Measurements from ENCODE around the gene TTC31. TPM values are rescaled to one million over a fixed set of nuclear protein-coding genes. Genes with fewer than 3 reads are reported as not detected.

The TTC31 gene
- total RNA-seq, 1 experiment from 2014 or later: 38.3 TPM

DNA sequence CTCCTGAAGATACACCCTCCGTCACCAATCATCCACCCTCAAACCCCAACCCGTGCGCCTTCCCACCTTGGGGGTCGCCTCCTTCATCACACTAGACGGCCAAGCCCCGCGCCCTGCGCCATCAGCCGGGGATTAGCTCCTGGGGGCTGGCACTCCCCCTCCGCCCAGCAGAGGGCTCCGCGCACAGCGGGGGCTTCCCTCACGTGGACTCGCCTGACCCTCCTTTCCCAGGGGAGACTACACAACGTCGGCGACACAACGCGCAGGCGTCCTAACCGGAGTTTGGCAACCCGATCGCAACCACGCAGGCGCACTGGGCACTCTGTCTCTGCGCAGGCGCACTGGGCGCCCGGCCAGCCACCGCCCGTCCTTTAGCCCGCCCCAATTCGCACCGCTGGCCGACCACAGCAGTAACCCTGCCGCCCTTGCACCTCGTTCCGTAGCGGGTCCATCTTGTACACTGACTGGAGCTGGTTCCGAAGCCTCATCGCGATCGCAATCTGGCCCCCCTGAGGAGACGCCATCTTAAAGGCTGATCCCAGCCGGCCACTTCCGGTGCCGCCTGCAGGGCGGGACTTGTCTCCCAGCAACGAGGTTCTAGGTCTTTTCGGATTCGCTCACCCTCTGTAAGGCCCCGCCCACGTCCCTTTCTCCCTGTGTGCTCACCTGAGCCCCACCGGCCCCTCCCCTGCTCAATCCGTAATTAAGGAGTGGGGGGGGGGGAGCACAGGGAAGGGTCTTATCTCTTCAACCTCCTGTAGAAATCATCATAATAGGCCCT, 24.5 kb downstream of the TTC31 start, which contains the start of gene PCGF1 (continued):
- TF ChIP-seq, protein P1, sequence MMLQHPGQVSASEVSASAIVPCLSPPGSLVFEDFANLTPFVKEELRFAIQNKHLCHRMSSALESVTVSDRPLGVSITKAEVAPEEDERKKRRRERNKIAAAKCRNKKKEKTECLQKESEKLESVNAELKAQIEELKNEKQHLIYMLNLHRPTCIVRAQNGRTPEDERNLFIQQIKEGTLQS (CRISPR knock-in tag; conservative IDR thresholded peaks at IDR 0.05): no peak
- TF ChIP-seq, protein P2, sequence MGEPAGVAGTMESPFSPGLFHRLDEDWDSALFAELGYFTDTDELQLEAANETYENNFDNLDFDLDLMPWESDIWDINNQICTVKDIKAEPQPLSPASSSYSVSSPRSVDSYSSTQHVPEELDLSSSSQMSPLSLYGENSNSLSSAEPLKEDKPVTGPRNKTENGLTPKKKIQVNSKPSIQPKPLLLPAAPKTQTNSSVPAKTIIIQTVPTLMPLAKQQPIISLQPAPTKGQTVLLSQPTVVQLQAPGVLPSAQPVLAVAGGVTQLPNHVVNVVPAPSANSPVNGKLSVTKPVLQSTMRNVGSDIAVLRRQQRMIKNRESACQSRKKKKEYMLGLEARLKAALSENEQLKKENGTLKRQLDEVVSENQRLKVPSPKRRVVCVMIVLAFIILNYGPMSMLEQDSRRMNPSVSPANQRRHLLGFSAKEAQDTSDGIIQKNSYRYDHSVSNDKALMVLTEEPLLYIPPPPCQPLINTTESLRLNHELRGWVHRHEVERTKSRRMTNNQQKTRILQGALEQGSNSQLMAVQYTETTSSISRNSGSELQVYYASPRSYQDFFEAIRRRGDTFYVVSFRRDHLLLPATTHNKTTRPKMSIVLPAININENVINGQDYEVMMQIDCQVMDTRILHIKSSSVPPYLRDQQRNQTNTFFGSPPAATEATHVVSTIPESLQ (CRISPR knock-in tag; IDR thresholded peaks at IDR 0.05): no peak
- TF ChIP-seq ZNF423 (CRISPR knock-in tag; IDR thresholded peaks at IDR 0.05) (no peak), PRRX2 (CRISPR knock-in tag; IDR thresholded peaks at IDR 0.05) (no peak), HMGA2 (CRISPR knock-in tag; IDR thresholded peaks at IDR 0.05) (no peak), CREM (CRISPR knock-in tag; IDR thresholded peaks at IDR 0.05) (peak; percentile 26; the same call in 1 of the 2 replicates)

DNA sequence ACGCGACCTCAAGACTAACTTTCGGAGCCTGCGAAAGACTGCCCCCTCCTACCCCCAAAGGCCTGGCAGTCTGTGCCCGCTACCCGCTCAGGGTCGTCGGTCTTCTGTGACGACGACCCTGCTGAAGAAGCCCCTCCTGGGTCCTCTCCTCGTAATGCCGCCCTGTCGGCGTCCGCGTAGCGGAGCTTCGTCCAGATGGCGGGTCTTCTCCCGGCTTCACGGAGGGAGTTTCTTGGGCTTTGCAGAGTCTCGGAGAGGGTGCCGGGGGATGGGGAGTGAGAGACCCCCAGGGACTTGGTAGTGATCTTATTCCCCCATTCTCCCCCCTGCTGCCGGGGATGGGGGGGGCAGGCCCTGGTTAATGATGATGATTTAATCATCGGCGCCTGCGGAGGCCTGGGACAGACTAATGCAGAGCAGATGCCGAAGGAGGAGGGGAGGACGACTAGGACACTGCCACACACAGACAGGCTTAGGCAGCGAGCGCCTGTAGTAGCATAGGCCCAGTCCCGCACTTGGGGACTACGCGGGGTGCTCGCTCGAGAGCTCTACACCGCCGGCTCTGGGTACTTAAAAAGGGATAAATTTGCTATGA, 25.1 kb downstream of the TTC31 start:
- ChIA-PET POLR2A (interaction anchor here (1.0 to 1.4 kb wide), 3 partner anchors 8 to 50 kb away, joined by 3 to 8 read pairs (median 3); partner anchors contain the start of gene WBP1), CTCF (interaction anchor here (1.0 to 3.0 kb wide), 6 partner anchors 8 to 79 kb away, joined by 3 to 13 read pairs (median 5); partner anchors contain the start of genes CCDC142, TTC31 and WBP1)
- Mint-ChIP-seq H3K9me3 (no peaks in the 10 kb centered on the region), H3K27ac (peak overlapping the region; percentile 87), H3K36me3 (peaks cover 22% of the 10 kb centered on the region), H3K4me1 (peaks cover 28% of the 10 kb centered on the region), H3K4me3 (peak overlapping the region; percentile 99), H3K27me3 (ENCODE audit: low read depth) (peaks cover 92% of the 10 kb centered on the region)
- DNase-seq (ENCODE audit: low spot score) (peak; percentile 45), ATAC-seq (peak; percentile 38)
- TF ChIP-seq ZBTB21 (CRISPR knock-in tag; IDR thresholded peaks at IDR 0.05; ENCODE audit: borderline replicate concordance) (no peak), IRF2 (CRISPR knock-in tag; IDR thresholded peaks at IDR 0.05; ENCODE audit: borderline replicate concordance, low read depth) (no peak), SMAD3 (CRISPR knock-in tag; IDR thresholded peaks at IDR 0.05; ENCODE audit: borderline replicate concordance) (no peak), SP1 (CRISPR knock-in tag; conservative IDR thresholded peaks at IDR 0.05) (no peak), OVOL2 (CRISPR knock-in tag; IDR thresholded peaks at IDR 0.05; ENCODE audit: borderline replicate concordance) (no peak), ZNF138 (CRISPR knock-in tag; conservative IDR thresholded peaks at IDR 0.05) (no peak), FOXK1 (CRISPR knock-in tag; IDR thresholded peaks at IDR 0.05) (no peak), JAZF1 (CRISPR knock-in tag; IDR thresholded peaks at IDR 0.05) (no peak), MXD4 (CRISPR knock-in tag; IDR thresholded peaks at IDR 0.05; ENCODE audit: borderline replicate concordance) (no peak)
- TF ChIP-seq, protein P3, sequence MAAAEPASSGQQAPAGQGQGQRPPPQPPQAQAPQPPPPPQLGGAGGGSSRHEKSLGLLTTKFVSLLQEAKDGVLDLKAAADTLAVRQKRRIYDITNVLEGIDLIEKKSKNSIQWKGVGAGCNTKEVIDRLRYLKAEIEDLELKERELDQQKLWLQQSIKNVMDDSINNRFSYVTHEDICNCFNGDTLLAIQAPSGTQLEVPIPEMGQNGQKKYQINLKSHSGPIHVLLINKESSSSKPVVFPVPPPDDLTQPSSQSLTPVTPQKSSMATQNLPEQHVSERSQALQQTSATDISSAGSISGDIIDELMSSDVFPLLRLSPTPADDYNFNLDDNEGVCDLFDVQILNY (CRISPR knock-in tag; IDR thresholded peaks at IDR 0.05): no peak
- TF ChIP-seq, protein P4, sequence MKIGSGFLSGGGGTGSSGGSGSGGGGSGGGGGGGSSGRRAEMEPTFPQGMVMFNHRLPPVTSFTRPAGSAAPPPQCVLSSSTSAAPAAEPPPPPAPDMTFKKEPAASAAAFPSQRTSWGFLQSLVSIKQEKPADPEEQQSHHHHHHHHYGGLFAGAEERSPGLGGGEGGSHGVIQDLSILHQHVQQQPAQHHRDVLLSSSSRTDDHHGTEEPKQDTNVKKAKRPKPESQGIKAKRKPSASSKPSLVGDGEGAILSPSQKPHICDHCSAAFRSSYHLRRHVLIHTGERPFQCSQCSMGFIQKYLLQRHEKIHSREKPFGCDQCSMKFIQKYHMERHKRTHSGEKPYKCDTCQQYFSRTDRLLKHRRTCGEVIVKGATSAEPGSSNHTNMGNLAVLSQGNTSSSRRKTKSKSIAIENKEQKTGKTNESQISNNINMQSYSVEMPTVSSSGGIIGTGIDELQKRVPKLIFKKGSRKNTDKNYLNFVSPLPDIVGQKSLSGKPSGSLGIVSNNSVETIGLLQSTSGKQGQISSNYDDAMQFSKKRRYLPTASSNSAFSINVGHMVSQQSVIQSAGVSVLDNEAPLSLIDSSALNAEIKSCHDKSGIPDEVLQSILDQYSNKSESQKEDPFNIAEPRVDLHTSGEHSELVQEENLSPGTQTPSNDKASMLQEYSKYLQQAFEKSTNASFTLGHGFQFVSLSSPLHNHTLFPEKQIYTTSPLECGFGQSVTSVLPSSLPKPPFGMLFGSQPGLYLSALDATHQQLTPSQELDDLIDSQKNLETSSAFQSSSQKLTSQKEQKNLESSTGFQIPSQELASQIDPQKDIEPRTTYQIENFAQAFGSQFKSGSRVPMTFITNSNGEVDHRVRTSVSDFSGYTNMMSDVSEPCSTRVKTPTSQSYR (CRISPR knock-in tag; IDR thresholded peaks at IDR 0.05): no peak
- TF ChIP-seq, protein P5, sequence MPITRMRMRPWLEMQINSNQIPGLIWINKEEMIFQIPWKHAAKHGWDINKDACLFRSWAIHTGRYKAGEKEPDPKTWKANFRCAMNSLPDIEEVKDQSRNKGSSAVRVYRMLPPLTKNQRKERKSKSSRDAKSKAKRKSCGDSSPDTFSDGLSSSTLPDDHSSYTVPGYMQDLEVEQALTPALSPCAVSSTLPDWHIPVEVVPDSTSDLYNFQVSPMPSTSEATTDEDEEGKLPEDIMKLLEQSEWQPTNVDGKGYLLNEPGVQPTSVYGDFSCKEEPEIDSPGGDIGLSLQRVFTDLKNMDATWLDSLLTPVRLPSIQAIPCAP (CRISPR knock-in tag; IDR thresholded peaks at IDR 0.05): no peak
